HEK293 (cell line): ENCODE data around the gene TCF7L2.

Experiments used
- GLIS1 ChIP-seq: fragments of 450-650 bp; formaldehyde crosslinking; IDR thresholded peaks from 2 replicates; pipeline ENCODE4 v1.5.1; 2016; ENCODE audit warnings: missing biosample characterization, missing genetic modification characterization
- HOXC10 ChIP-seq: sonication (generic); formaldehyde crosslinking; IDR thresholded peaks from 2 replicates; pipeline ENCODE4 v1.8.1; 2023; ENCODE audit warnings: mild to moderate bottlenecking, missing genetic modification reagents
- KLF17 ChIP-seq: fragments of 450-650 bp; formaldehyde crosslinking; IDR thresholded peaks from 2 replicates; pipeline ENCODE4 v1.5.1; 2016; ENCODE audit warnings: missing biosample characterization, missing genetic modification characterization
- PRDM10 ChIP-seq: fragments of 450-650 bp; formaldehyde crosslinking; IDR thresholded peaks from 2 replicates; pipeline ENCODE4 v1.5.1; 2016; ENCODE audit warnings: missing biosample characterization, missing genetic modification characterization
- YY1 ChIP-seq: fragments of 450-650 bp; formaldehyde crosslinking; IDR thresholded peaks from 2 replicates; pipeline ENCODE4 v1.5.1; 2018; ENCODE audit warnings: missing biosample characterization, missing genetic modification characterization
- ZBTB21 ChIP-seq: fragments of 450-650 bp; formaldehyde crosslinking; IDR thresholded peaks from 2 replicates; pipeline ENCODE4 v1.5.1; 2017; ENCODE audit warnings: missing biosample characterization, missing genetic modification characterization
- TF ChIP-seq, protein P1 (sequence below): fragments of 450-650 bp; formaldehyde crosslinking; IDR thresholded peaks from 2 replicates; pipeline ENCODE4 v1.5.1; 2016; ENCODE audit warnings: missing biosample characterization, missing genetic modification characterization
- TF ChIP-seq, protein P2 (sequence below): fragments of 450-650 bp; formaldehyde crosslinking; IDR thresholded peaks from 2 replicates; pipeline ENCODE4 v1.5.1; 2016; ENCODE audit warnings: missing biosample characterization, missing genetic modification characterization
- TF ChIP-seq, protein P3 (sequence below): sonication (generic); formaldehyde crosslinking; IDR thresholded peaks from 2 replicates; pipeline ENCODE4 v1.8.1; 2022; ENCODE audit warnings: mild to moderate bottlenecking, moderate library complexity, missing genetic modification reagents

- TF ChIP-seq KLF17 (tag by site-specific recombination), result no peak
- no peak for TF ChIP-seq PRDM10 (tag by site-specific recombination)
- no peak for TF ChIP-seq ZBTB21 (tag by site-specific recombination)
- TF ChIP-seq HOXC10, result no peak
- no peak for TF ChIP-seq GLIS1 (tag by site-specific recombination)
- TF ChIP-seq YY1, result no peak
- TF ChIP-seq, protein P1, sequence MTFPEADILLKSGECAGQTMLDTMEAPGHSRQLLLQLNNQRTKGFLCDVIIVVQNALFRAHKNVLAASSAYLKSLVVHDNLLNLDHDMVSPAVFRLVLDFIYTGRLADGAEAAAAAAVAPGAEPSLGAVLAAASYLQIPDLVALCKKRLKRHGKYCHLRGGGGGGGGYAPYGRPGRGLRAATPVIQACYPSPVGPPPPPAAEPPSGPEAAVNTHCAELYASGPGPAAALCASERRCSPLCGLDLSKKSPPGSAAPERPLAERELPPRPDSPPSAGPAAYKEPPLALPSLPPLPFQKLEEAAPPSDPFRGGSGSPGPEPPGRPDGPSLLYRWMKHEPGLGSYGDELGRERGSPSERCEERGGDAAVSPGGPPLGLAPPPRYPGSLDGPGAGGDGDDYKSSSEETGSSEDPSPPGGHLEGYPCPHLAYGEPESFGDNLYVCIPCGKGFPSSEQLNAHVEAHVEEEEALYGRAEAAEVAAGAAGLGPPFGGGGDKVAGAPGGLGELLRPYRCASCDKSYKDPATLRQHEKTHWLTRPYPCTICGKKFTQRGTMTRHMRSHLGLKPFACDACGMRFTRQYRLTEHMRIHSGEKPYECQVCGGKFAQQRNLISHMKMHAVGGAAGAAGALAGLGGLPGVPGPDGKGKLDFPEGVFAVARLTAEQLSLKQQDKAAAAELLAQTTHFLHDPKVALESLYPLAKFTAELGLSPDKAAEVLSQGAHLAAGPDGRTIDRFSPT (tag by site-specific recombination), result no peak
- TF ChIP-seq, protein P2, sequence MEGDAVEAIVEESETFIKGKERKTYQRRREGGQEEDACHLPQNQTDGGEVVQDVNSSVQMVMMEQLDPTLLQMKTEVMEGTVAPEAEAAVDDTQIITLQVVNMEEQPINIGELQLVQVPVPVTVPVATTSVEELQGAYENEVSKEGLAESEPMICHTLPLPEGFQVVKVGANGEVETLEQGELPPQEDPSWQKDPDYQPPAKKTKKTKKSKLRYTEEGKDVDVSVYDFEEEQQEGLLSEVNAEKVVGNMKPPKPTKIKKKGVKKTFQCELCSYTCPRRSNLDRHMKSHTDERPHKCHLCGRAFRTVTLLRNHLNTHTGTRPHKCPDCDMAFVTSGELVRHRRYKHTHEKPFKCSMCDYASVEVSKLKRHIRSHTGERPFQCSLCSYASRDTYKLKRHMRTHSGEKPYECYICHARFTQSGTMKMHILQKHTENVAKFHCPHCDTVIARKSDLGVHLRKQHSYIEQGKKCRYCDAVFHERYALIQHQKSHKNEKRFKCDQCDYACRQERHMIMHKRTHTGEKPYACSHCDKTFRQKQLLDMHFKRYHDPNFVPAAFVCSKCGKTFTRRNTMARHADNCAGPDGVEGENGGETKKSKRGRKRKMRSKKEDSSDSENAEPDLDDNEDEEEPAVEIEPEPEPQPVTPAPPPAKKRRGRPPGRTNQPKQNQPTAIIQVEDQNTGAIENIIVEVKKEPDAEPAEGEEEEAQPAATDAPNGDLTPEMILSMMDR (tag by site-specific recombination), result no peak
- TF ChIP-seq, protein P3, sequence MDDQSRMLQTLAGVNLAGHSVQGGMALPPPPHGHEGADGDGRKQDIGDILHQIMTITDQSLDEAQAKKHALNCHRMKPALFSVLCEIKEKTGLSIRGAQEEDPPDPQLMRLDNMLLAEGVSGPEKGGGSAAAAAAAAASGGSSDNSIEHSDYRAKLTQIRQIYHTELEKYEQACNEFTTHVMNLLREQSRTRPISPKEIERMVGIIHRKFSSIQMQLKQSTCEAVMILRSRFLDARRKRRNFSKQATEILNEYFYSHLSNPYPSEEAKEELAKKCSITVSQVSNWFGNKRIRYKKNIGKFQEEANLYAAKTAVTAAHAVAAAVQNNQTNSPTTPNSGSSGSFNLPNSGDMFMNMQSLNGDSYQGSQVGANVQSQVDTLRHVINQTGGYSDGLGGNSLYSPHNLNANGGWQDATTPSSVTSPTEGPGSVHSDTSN (CRISPR knock-in tag), result no peak
Observed at GRCh38 chr10:113131613-113132261, 181.7 kb downstream of the TCF7L2 start.
